Ishikawa (cell line): Measurements from ENCODE around the gene DAPK3.

Experiments used
- CEBPB ChIP-seq: IDR thresholded peaks from 2 replicates; pipeline ENCODE4 v1.6.1; 2012
- CREB1 ChIP-seq: IDR thresholded peaks from 2 replicates; pipeline ENCODE4 v1.6.1; 2012; ENCODE audit warnings: low read depth
- EGR1 ChIP-seq: IDR thresholded peaks from 2 replicates; pipeline ENCODE4 v1.6.1; 2012
- EP300 ChIP-seq: IDR thresholded peaks from 2 replicates; pipeline ENCODE4 v1.6.1; 2012; ENCODE audit warnings: borderline replicate concordance
- FOXM1 ChIP-seq: IDR thresholded peaks from 2 replicates; pipeline ENCODE4 v1.6.1; 2012; ENCODE audit warnings: low read depth, borderline replicate concordance
- MAX ChIP-seq: IDR thresholded peaks from 2 replicates; pipeline ENCODE4 v1.6.1; 2012
- NFIC ChIP-seq: IDR thresholded peaks from 2 replicates; pipeline ENCODE4 v1.6.1; 2012
- RAD21 ChIP-seq: IDR thresholded peaks from 2 replicates; pipeline ENCODE4 v1.6.1; 2012; ENCODE audit warnings: low read depth
- REST ChIP-seq: IDR thresholded peaks from 2 replicates; pipeline ENCODE4 v1.6.1; 2012; ENCODE audit warnings: low read depth, mild to moderate bottlenecking
- TAF1 ChIP-seq: IDR thresholded peaks from 2 replicates; pipeline ENCODE4 v1.6.1; 2012; ENCODE audit warnings: low read depth, mild to moderate bottlenecking
- TCF12 ChIP-seq: IDR thresholded peaks from 2 replicates; pipeline ENCODE4 v1.6.1; 2012; ENCODE audit warnings: low read depth
- TEAD4 ChIP-seq: IDR thresholded peaks from 2 replicates; pipeline ENCODE4 v1.6.1; 2012
- USF1 ChIP-seq: IDR thresholded peaks from 2 replicates; pipeline ENCODE4 v1.6.1; 2012
- YY1 ChIP-seq: IDR thresholded peaks from 2 replicates; pipeline ENCODE4 v1.6.1; 2012; ENCODE audit warnings: low read depth
- ZBTB7A ChIP-seq: IDR thresholded peaks from 2 replicates; pipeline ENCODE4 v1.6.1; 2012; ENCODE audit warnings: low read depth

DAPK3 gene

GRCh38 chr19:3932931-3933810 is 37.7 kb downstream of the DAPK3 start, which contains the start of gene NMRK2:
Gene NMRK2 (plus strand): TSS chr19:3933069. CDS start chr19:3933672, 603 bp downstream.
- no peak for TF ChIP-seq CREB1
- no peak for TF ChIP-seq NFIC
- no peak for TF ChIP-seq FOXM1
- TF ChIP-seq REST: no peak
- no peak for TF ChIP-seq EGR1
- no peak for TF ChIP-seq EP300
- TF ChIP-seq RAD21: no peak
- no peak for TF ChIP-seq USF1
- no peak for TF ChIP-seq ZBTB7A
- TF ChIP-seq YY1: no peak
- no peak for TF ChIP-seq TAF1
- TF ChIP-seq MAX: no peak

- TF ChIP-seq USF1 (peak; percentile 34; the same call in 1 of the 2 replicates), TEAD4 (no peak)
Observed at GRCh38 chr19:3931041-3931440, 39.9 kb downstream of the DAPK3 start.

- TF ChIP-seq RAD21: no peak
- no peak for TF ChIP-seq TCF12
- TF ChIP-seq EGR1: no peak
- TF ChIP-seq TAF1: no peak
- TF ChIP-seq TEAD4: no peak
- TF ChIP-seq MAX: no peak
- TF ChIP-seq EP300: no peak
- TF ChIP-seq CREB1: no peak
- TF ChIP-seq REST: no peak
- no peak for TF ChIP-seq USF1
- no peak for TF ChIP-seq CEBPB
- TF ChIP-seq YY1: no peak
- no peak for TF ChIP-seq FOXM1
- no peak for TF ChIP-seq ZBTB7A
- TF ChIP-seq NFIC: no peak
Observed at GRCh38 chr19:3923912-3924311, 47.0 kb downstream of the DAPK3 start.

- TF ChIP-seq FOXM1 (no peak), USF1 (no peak), TEAD4 (no peak), CREB1 (no peak), NFIC (no peak), MAX (no peak), YY1 (no peak), EGR1 (no peak), REST (no peak), EP300 (no peak), ZBTB7A (no peak), TAF1 (no peak), CEBPB (no peak)
Observed at GRCh38 chr19:3923096-3923758, 47.7 kb downstream of the DAPK3 start.
